ENCODE data around the gene AGAP1.

The AGAP1 gene

DNA sequence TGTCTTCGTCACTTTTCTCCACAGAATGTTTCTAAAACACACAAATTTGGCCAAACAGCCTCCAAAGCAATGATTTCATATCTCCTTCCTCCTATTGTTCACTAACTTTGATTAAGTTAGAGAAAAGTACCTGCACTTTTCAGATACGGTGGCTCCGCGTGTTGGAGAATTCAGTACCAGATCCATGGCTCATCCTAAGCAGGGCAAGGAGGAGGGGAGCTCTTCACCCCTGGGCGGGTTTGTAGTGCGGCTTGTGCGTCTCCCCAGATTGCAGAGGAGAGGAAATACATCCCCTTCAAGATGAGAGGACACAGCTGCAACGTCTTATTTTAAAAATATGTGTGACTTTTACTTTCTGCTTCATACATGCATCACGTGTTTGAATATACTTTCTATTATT lies 333.0 kb downstream of the AGAP1 start:
- CTCF ChIA-PET, result no interaction called here
- DNase-seq (ENCODE audit: extremely low spot score), result no peak
- TF ChIP-seq CTCF (IDR thresholded peaks at IDR 0.05; ENCODE audit: control extremely low read depth, extremely low read depth, low read depth, missing control alignments), result no peak
- POLR2A ChIA-PET, result no interaction called here

GRCh38 chr2:235827585-235827992 lies 333.7 kb downstream of the AGAP1 start:
- TF ChIP-seq CTCF (IDR thresholded peaks at IDR 0.05; ENCODE audit: control extremely low read depth, extremely low read depth, low read depth, missing control alignments), result no peak
- CTCF ChIA-PET, result no interaction called here
- POLR2A ChIA-PET, result no interaction called here
- no peak for DNase-seq (ENCODE audit: extremely low spot score)

GRCh38 chr2:235829726-235830125 lies 335.9 kb downstream of the AGAP1 start:
- POLR2A ChIA-PET, result no interaction called here
- DNase-seq (ENCODE audit: extremely low spot score), result no peak
- no peak for TF ChIP-seq CTCF (IDR thresholded peaks at IDR 0.05; ENCODE audit: control extremely low read depth, extremely low read depth, low read depth, missing control alignments)
- CTCF ChIA-PET, result no interaction called here

DNA sequence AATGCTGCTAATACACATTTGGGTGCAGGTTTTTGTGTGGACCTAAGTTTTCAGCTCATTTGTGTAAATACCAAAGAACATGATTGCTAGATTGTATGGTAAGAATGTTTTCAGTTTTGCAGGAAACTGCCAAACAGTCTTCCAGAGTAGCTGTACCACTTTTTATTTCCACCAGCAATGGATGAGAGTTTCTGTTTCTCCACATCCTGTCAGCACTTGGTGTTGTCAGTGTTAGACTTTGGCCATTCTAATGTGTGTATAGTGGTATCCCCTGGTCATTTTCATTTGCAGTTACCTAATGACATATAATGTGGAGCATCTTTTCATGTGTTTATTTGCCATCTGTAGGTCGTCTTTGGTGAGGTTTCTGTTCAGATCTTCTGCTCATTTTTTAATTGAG lies 337.9 kb downstream of the AGAP1 start:
- DNase-seq (ENCODE audit: extremely low spot score), result no peak
- TF ChIP-seq CTCF (IDR thresholded peaks at IDR 0.05; ENCODE audit: control extremely low read depth, extremely low read depth, low read depth, missing control alignments), result no peak
- ChIA-PET POLR2A (no interaction called here), CTCF (no interaction called here)

- CTCF ChIA-PET, result interaction anchor here (1.4 kb wide), 1 partner anchor 53 kb away, joined by 3 read pairs; no protein-coding TSS in a partner anchor
- DNase-seq (ENCODE audit: extremely low spot score), result no peak
- POLR2A ChIA-PET, result no interaction called here
- no peak for TF ChIP-seq CTCF (IDR thresholded peaks at IDR 0.05; ENCODE audit: control extremely low read depth, extremely low read depth, low read depth, missing control alignments)
Observed at GRCh38 chr2:235832941-235833340, 339.1 kb downstream of the AGAP1 start.

GRCh38 chr2:235833971-235834620 lies 340.3 kb downstream of the AGAP1 start:
- TF ChIP-seq CTCF (IDR thresholded peaks at IDR 0.05; ENCODE audit: control extremely low read depth, extremely low read depth, low read depth, missing control alignments), result no peak
- no peak for DNase-seq (ENCODE audit: extremely low spot score)
- CTCF ChIA-PET, result no interaction called here
- POLR2A ChIA-PET, result no interaction called here

GRCh38 chr2:235834781-235835180 lies 340.9 kb downstream of the AGAP1 start:
- no peak for DNase-seq (ENCODE audit: extremely low spot score)
- POLR2A ChIA-PET, result no interaction called here
- TF ChIP-seq CTCF (IDR thresholded peaks at IDR 0.05; ENCODE audit: control extremely low read depth, extremely low read depth, low read depth, missing control alignments), result no peak
- CTCF ChIA-PET, result no interaction called here

Measured in GM10248 (cell line).